ENCODE results near the gene NTF3.

Gene NTF3

DNA sequence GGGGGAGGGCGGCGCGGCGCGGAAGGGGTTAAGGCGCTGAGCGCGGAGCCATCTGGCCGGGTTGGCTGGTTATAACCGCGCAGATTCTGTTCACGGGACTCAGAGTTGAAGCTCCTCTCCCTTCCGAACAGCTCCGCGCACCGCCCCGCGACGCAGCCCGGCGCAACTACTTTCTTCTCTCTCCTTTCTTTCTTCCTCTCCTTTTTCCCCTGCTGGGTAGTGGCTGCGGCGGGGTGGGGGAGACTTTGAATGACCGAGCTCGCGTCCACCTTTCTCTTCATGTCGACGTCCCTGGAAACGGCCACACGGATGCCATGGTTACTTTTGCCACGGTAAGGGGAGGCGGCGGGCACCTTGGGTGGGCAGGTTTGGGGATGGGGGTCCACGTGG lies at the start of gene NTF3:
Gene NTF3 (plus strand): TSS at position 98 of the 390 bp plus-strand sequence. CDS start 217 bp downstream, at position 315.
- no peak for DNase-seq

- DNase-seq, result no peak
Measured at GRCh38 chr12:5384015-5384414, 47.9 kb upstream of the NTF3 start.

DNA sequence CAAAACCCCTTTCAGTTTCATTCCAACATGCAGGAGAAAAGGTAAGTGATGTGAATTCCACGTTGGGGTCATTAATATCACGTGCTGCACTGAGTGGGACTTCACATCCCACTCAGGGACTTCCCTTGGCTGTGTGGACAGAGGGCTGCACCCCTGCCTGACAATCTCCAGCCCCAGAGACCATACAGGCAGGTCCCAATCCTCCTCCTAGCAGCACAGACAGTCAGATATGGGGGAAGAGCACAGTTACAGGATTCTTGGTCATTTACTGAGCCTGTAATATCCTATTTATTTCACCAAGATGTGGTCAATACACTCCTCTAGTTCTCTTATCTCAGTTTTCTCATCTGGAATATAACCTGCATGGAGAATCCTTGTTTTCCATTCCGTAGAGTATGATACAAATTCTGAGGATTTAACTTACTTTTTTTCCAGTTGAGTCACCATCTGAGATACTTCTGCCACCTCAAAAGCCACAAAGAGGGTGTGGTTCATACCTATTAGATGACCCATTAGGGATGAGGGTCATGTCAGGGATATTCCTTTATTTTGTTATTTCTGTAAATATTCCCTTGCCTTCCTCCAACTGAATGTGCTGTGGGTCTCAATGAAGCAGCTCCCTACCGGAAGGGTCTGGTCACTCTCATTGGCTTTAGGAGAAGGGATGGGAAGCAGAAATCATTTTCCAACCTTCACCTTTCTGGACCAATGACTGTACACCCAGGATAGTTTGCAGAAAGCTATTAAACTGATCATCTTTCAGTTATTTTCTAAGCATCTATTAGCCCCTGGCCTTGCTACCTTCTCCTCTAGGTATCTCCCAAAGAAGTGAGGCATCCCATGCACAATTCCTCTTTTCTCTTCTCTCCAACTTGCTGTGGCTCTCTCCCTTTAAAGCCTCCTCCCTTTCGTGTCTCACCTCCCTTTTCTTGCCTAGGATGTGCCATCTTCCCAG lies 43.0 kb upstream of the NTF3 start:
- DNase-seq, result no peak

DNA sequence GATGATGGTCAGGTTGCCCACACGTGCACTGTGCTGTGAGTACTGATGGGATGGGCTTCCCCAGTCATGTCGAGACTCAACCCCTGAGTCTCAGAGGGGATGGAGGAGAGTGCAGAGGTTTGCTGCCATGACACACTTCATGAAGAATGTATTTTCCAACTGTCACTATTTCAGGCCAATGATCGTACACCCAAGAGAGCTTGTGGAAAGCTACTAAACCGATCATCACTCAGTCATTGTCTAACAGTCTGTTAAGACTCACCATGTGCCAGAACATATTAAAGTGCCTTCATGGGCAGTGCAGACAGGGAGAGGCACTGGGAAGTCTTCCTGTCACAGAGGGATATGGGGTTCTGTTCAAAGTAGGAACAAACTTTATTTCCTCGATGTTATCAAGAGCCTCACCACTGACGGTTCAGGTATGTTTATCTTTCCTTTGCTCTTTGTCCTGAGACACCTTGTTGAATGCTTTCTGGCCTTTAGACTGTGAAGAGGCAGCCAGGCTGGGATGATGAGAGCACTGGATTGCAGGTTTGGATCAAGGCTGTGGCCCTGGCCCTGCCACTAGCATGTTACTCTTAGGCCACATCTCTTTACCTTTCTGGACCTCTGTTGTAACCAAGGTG lies 41.6 kb upstream of the NTF3 start:
- no peak for DNase-seq

GRCh38 chr12:5391653-5392052 lies 40.3 kb upstream of the NTF3 start:
- DNase-seq, result no peak

- no peak for DNase-seq
Measured at GRCh38 chr12:5392961-5393360, 38.9 kb upstream of the NTF3 start.

DNA sequence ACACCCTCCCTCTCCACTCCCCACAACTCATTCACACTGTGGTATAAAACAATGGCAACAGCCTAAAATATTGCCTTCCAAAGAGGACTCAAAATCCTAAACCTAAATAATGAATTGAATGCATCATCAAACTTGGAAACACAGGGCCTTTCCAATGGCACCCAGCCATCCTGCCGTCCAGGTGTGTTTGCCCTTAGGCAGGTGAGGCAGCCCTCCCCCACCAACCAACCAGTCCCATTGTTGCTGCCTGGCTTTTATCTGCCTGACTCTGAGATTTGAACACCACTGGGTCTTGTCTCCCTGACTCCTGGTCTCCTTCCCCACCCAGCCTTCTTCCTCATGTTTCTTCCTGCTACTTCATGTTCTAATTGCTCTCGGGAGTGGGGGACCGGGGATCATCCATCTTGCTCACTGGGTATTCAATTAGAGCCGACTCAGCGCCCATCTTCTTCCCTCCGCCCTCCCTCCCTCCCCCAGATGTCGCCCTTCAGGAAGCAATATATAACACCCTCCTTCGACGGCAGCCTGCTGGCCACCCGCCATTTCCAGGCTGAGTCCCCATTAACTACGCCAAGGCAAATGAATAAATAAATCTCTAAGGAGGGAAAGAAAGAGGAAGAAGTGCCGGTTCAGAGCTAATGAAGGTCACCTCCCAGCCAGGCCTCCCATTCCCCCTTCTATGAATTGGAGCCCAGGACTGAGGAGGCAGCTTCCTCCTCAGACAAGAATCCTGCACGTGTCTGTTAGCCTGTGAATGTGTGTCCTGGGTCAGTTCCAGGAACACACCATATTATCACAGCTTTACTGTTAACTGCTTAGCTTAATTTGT lies 36.3 kb upstream of the NTF3 start:
- no peak for DNase-seq

DNA sequence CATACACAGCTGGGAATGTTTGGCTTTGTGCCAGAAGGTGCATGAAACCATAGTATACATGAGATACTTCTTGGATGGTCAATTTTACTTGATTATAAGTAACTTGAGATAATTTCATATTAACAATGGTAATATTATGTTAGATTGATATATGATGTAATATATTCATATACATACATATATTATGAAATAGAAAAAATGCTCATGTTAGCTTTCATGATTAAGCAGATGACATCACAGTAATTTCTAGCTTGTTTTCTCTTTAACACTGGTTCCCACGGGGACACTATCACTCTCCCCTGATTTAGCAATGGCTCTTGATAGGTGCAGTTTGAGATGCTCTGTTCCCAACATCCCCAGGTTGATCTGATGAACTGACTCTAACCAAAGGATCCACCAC lies 35.4 kb upstream of the NTF3 start:
- DNase-seq, result no peak

- DNase-seq, result no peak
Measured at GRCh38 chr12:5399266-5399665, 32.6 kb upstream of the NTF3 start.

- DNase-seq, result no peak
Measured at GRCh38 chr12:5402009-5402935, 29.6 kb upstream of the NTF3 start.

GRCh38 chr12:5403411-5403810 lies 28.5 kb upstream of the NTF3 start:
- DNase-seq, result no peak

DNA sequence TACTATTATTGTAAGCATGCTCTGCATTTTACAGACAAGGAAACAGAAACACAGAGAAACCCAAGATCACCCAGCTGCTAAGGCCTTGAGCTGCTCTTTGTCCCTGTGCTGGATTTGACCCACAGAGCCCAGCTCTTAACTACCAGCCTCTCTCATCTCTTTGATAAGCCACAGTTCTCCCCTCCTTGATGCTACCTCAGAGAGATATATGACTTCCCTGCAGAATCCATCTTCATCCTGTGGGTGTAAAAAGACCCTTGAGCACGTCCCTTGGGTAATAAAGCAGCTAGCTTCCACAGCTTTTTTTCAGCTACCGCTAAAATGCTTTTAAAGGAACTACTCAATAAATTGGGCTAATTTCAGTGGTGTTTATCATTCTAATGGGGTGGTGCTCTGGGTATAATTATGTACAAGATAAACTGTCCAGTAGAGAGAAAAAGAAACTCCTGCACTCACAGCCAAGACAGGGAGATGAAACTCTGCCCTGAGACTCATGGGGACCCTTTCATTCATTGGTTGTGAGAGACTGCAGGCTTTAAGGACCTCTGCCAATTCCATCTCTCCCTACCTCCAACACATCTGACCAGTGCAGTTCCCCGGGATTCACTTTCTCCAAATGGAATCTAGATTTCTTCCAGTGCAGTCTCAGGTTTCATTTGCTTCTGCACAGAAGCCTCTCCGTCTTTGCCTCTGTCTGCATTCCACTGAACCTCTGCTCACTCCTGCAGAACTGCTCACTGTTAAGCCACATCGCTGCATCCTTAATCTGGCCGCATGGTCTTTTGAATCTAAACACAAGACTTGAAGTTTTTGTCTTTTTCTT lies 24.7 kb upstream of the NTF3 start:
- no peak for DNase-seq

DNA sequence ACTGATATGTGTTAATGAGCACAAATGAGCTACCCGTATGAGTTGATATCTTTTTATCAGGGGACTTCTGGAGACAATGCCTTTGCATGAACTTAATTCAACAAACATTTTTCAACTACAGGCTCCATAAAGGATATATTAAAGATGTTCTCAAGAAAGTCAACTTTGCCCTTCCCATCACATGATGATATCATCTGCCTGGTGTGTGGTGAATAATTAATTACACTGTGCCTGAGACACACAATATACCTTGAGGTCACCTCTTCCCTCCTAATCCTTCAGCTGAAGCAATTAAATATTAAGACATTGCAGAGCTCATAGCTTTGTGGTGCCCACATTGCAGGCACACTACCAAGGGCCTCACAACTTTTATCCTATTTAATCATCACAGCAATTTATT lies 22.3 kb upstream of the NTF3 start:
- DNase-seq, result no peak

- DNase-seq, result no peak
Measured at GRCh38 chr12:5416571-5416970, 15.3 kb upstream of the NTF3 start.

DNA sequence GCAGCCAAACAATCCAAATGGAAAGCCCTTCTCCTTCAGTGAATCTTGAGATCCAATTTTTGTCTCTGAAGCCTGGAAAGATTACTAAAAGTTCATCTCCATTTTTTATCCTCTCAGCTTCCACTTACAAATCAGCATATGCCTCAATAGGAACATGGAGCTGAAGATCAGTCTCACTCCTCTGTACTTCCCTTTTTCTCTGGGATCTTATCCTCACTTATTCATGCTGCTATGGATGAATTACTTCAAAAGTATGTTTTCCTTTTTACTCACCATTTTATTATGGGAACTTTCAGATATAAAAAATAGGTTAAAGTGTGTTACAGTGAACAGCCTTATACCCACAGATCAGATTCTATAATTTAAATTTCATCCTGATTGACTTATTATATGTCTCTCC lies 14.4 kb upstream of the NTF3 start:
- DNase-seq, result no peak

GRCh38 chr12:5428332-5429221 lies 3.3 kb upstream of the NTF3 start:
- no peak for DNase-seq

DNA sequence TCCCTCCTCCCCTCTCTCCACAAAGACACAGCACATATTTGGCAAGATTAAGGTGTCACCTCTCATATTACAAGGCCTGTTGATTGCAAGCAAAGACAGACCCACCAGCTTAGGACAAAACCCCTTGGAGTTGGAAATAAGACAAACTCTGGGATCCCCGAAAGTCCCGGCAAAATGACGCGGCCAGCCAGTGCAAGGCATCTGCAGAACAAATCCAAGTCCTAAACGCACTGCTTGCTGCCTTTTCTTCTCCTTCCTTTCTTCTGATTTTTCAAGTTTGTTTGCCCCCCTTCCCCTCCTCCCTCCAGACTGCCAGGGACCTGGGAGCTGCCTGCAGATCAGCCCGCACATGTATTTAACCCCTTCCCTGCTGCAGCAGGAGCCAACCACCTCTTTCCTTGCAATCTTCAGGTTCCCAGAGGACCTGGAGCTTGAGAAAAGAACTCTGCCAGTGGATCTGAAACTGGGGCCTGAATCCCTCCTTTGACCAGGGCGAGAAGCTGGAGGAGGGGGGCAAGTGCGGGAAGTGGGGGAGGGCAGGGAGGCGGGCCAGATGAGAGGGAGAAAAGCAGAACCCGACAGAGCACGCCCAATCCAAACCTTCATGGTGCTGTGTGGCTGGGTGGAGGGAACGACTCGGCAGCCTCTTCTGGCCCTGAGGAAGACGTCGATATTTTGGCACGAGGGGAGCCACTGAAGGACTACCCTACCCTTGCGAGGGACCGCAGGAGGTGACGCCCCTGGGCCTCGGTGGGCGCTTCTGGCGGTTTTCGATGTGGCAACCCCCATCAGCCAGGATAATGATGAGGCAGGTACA lies 2.0 kb upstream of the NTF3 start:
- DNase-seq, result no peak

DNA sequence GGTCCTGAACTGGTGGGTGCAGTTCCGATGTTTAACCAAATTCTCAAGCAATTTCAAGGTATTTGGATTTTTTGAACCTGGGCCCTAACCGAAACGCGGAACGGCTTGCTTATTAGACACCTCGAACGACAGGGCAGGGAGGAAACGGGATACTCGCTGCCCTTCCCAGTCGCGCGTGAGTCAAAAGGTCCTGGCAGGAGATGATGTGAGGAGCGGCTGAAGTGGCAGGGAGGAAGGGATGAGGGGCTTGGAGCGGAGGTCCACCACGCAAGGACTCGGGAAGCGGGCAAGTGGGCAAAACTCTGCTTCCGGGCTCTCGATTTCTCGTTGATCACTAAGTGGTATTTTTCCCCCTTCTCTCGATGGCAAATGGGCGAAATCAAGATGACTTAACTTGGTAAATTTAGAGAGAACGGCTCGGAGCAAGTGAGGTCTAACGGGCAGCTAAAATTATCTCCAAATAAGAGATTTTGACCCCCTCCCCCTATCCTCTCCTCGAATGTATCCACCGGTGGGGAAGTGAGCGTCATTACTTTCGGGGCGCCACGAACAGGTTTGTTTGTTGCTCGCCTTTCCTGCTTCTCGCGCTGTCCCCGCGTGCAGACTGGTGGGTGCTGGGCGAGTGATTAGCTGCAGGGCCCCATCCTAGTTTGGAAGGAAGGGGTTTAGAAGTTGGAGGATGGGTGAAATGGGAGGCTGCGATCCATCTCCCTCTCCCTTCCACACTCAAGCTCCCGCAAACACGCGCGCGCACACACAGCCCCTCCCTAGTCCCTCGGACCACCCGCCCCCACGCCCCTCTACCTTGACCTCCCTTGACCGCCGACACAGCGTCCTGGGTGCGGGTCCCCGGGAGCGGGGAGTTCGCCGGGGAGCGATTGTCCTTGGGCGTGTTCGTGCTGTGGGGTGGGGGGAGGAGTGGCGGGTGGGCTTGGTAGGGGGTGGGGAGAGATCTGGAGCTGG lies 986 bp upstream of the NTF3 start:
- no peak for DNase-seq

All from stimulated activated CD4-positive, alpha-beta T cell treated with anti-CD3 and anti-CD28 coated beads, Interleukin-4, amount 100 ng/mL, for 24 hours (primary cell).